Measurements from ENCODE around the gene GJC2. TPM values are rescaled to one million over a fixed set of nuclear protein-coding genes. Genes with fewer than 3 reads are reported as not detected.

GJC2 gene
- total and polyA plus RNA-seq, 4 donors, result 10.4 to 20.3 (median 18.1) TPM

GRCh38 chr1:228148935-228149405 is 760 bp upstream of the GJC2 start:
- Histone ChIP-seq H3K36me3 (ENCODE audit: control insufficient read depth, insufficient read depth, low read length) (peaks cover 88% of the 10 kb centered on the region), H3K9me3 (ENCODE audit: control insufficient read depth, insufficient read depth, low read length) (no peaks in the 10 kb centered on the region), H3K27ac (ENCODE audit: low read depth, low read length) (peak overlapping the region; percentile 40), H3K4me3 (ENCODE audit: low read depth, low read length) (no peak overlapping the region), H3K27me3 (ENCODE audit: control insufficient read depth, insufficient read depth, low read length) (no peaks in the 10 kb centered on the region), H3K4me1 (ENCODE audit: control insufficient read depth, insufficient read depth, low read length) (peaks cover 41% of the 10 kb centered on the region)
- 83% methylated on average over 7 of the region's 8 CpGs for WGBS (ENCODE audit: insufficient coverage)
- DNase-seq (ENCODE audit: low read depth in 4 of 6, low spot score in 6 of 6), result no peak

GRCh38 chr1:228150120-228150460 is 360 bp downstream of the GJC2 start:
- Histone ChIP-seq H3K9me3 (ENCODE audit: control insufficient read depth, insufficient read depth, low read length) (no peaks in the 10 kb centered on the region), H3K36me3 (ENCODE audit: control insufficient read depth, insufficient read depth, low read length) (peaks cover 80% of the 10 kb centered on the region), H3K4me1 (ENCODE audit: control insufficient read depth, insufficient read depth, low read length) (peaks cover 41% of the 10 kb centered on the region), H3K4me3 (ENCODE audit: low read depth, low read length) (no peak overlapping the region), H3K27ac (ENCODE audit: low read depth, low read length) (peak overlapping the region; percentile 40), H3K27me3 (ENCODE audit: control insufficient read depth, insufficient read depth, low read length) (no peaks in the 10 kb centered on the region)
- no peak for DNase-seq (ENCODE audit: low read depth in 4 of 6, low spot score in 6 of 6)
- WGBS (ENCODE audit: insufficient coverage), result 69% methylated on average over 7 of the region's 7 CpGs

GRCh38 chr1:228150461-228151179 is 890 bp downstream of the GJC2 start:
- no peak overlapping the region for H3K4me3 ChIP-seq (ENCODE audit: low read depth, low read length)
- H3K27me3 ChIP-seq (ENCODE audit: control insufficient read depth, insufficient read depth, low read length), result no peaks in the 10 kb centered on the region
- no peaks in the 10 kb centered on the region for H3K9me3 ChIP-seq (ENCODE audit: control insufficient read depth, insufficient read depth, low read length)
- peak overlapping the region; percentile 40 for H3K27ac ChIP-seq (ENCODE audit: low read depth, low read length)
- peak in 1 of 6 donors; percentile 57 for DNase-seq (ENCODE audit: low read depth in 4 of 6, low spot score in 6 of 6)
- H3K36me3 ChIP-seq (ENCODE audit: control insufficient read depth, insufficient read depth, low read length), result peaks cover 76% of the 10 kb centered on the region
- peaks cover 43% of the 10 kb centered on the region for H3K4me1 ChIP-seq (ENCODE audit: control insufficient read depth, insufficient read depth, low read length)
- WGBS (ENCODE audit: insufficient coverage), result 62% methylated on average over 13 of the region's 17 CpGs

GRCh38 chr1:228151180-228151925 is 1.6 kb downstream of the GJC2 start:
- DNase-seq (ENCODE audit: low read depth in 4 of 6, low spot score in 6 of 6), result no peak
- Histone ChIP-seq H3K4me1 (ENCODE audit: control insufficient read depth, insufficient read depth, low read length) (peaks cover 43% of the 10 kb centered on the region), H3K36me3 (ENCODE audit: control insufficient read depth, insufficient read depth, low read length) (peaks cover 69% of the 10 kb centered on the region), H3K27me3 (ENCODE audit: control insufficient read depth, insufficient read depth, low read length) (no peaks in the 10 kb centered on the region), H3K27ac (ENCODE audit: low read depth, low read length) (no peak overlapping the region), H3K4me3 (ENCODE audit: low read depth, low read length) (no peak overlapping the region), H3K9me3 (ENCODE audit: control insufficient read depth, insufficient read depth, low read length) (no peaks in the 10 kb centered on the region)
- 85% methylated on average over 9 of the region's 12 CpGs for WGBS (ENCODE audit: insufficient coverage)

- Histone ChIP-seq H3K4me3 (ENCODE audit: low read depth, low read length) (no peak overlapping the region), H3K4me1 (ENCODE audit: control insufficient read depth, insufficient read depth, low read length) (peaks cover 43% of the 10 kb centered on the region), H3K9me3 (ENCODE audit: control insufficient read depth, insufficient read depth, low read length) (no peaks in the 10 kb centered on the region), H3K27me3 (ENCODE audit: control insufficient read depth, insufficient read depth, low read length) (peaks cover 9% of the 10 kb centered on the region), H3K36me3 (ENCODE audit: control insufficient read depth, insufficient read depth, low read length) (peaks cover 63% of the 10 kb centered on the region), H3K27ac (ENCODE audit: low read depth, low read length) (no peak overlapping the region)
- WGBS (ENCODE audit: insufficient coverage), result 86% methylated on average over 17 of the region's 19 CpGs
- no peak for DNase-seq (ENCODE audit: low read depth in 4 of 6, low spot score in 6 of 6)
These were observed 2.6 kb downstream of the GJC2 start for GRCh38 chr1:228152097-228152917.

GRCh38 chr1:228152918-228153258 is 3.2 kb downstream of the GJC2 start:
- 20% methylated on average over 1 of the region's 3 CpGs for WGBS (ENCODE audit: insufficient coverage)
- Histone ChIP-seq H3K4me3 (ENCODE audit: low read depth, low read length) (no peak overlapping the region), H3K27me3 (ENCODE audit: control insufficient read depth, insufficient read depth, low read length) (peaks cover 13% of the 10 kb centered on the region), H3K36me3 (ENCODE audit: control insufficient read depth, insufficient read depth, low read length) (peaks cover 58% of the 10 kb centered on the region), H3K9me3 (ENCODE audit: control insufficient read depth, insufficient read depth, low read length) (no peaks in the 10 kb centered on the region), H3K27ac (ENCODE audit: low read depth, low read length) (no peak overlapping the region), H3K4me1 (ENCODE audit: control insufficient read depth, insufficient read depth, low read length) (peaks cover 42% of the 10 kb centered on the region)
- no peak for DNase-seq (ENCODE audit: low read depth in 4 of 6, low spot score in 6 of 6)

- peaks cover 45% of the 10 kb centered on the region for H3K36me3 ChIP-seq (ENCODE audit: control insufficient read depth, insufficient read depth, low read length)
- H3K9me3 ChIP-seq (ENCODE audit: control insufficient read depth, insufficient read depth, low read length), result no peaks in the 10 kb centered on the region
- DNase-seq (ENCODE audit: low read depth in 4 of 6, low spot score in 6 of 6), result no peak
- no peak overlapping the region for H3K4me3 ChIP-seq (ENCODE audit: low read depth, low read length)
- no CpG with 5 or more reads among the region's 11 CpGs for WGBS (ENCODE audit: insufficient coverage)
- H3K27me3 ChIP-seq (ENCODE audit: control insufficient read depth, insufficient read depth, low read length), result peaks cover 22% of the 10 kb centered on the region
- H3K27ac ChIP-seq (ENCODE audit: low read depth, low read length), result no peak overlapping the region
- H3K4me1 ChIP-seq (ENCODE audit: control insufficient read depth, insufficient read depth, low read length), result peaks cover 32% of the 10 kb centered on the region
These were observed 4.4 kb downstream of the GJC2 start for GRCh38 chr1:228154021-228154669.

GRCh38 chr1:228154670-228155571 is 5.2 kb downstream of the GJC2 start:
- H3K4me1 ChIP-seq (ENCODE audit: control insufficient read depth, insufficient read depth, low read length), result peaks cover 24% of the 10 kb centered on the region

More at GRCh38 chr1:228154670-228155571, 5.2 kb downstream of the GJC2 start:
- no peak overlapping the region for H3K4me3 ChIP-seq (ENCODE audit: low read depth, low read length)
- H3K9me3 ChIP-seq (ENCODE audit: control insufficient read depth, insufficient read depth, low read length), result no peaks in the 10 kb centered on the region
- DNase-seq (ENCODE audit: low read depth in 4 of 6, low spot score in 6 of 6), result no peak
- peaks cover 24% of the 10 kb centered on the region for H3K27me3 ChIP-seq (ENCODE audit: control insufficient read depth, insufficient read depth, low read length)
- WGBS (ENCODE audit: insufficient coverage), result 83% methylated on average over 18 of the region's 20 CpGs
- H3K27ac ChIP-seq (ENCODE audit: low read depth, low read length), result no peak overlapping the region
- peaks cover 37% of the 10 kb centered on the region for H3K36me3 ChIP-seq (ENCODE audit: control insufficient read depth, insufficient read depth, low read length)
